CD4-positive, alpha-beta T cell treated with Interleukin-6 for 4 hours (primary cell): Measurements from ENCODE around the gene FAM32A.

Source experiments
- DNase-seq: peaks from one replicate; pipeline ENCODE4 v3.0.0-alpha.2; 2020; ENCODE audit warnings: mixed read lengths

The FAM32A gene

DNA sequence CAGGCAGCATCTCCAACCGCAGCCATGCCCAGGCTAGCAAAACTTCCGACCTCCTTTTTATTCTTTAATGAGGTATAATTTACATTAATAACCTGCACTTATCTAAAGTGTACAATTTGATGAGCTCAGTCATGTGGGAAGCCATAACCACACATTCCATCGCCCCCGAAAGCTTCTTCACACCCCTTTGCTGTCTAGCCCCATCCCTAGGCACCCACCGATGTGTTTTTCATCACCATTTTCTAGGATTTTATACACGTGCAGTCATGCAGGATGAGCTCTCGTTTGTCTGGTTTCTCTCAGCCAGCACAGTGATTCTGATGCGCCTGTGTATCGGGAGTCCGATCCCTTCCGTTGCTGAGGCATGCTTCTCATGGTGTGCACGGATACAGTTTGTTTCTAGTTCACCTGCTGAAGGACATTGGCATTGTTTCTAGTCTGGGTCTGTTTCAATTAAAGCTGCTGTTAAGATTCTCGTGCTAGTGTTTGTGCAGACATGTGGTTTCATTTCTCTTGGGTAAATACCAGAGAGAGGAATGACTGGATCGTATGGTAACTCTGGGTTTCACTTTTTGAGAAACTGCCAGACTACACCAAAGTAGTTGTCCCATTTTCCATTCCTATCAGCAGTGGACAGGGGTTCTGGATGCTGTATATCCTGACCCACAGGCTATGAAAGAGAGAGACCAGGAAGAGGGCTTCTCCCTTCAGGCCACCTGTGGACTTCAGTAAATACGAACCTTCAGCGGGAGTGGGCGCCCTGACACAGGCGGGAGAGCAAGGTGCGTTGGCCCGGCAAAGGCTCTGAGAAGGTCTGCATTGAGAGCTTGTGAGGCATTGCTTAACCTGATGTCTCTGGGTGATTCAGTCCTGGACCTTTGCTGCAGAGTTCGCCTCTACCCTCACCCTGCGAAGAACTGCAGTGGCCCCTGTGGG is 17.4 kb downstream of the FAM32A start:
- no peak for DNase-seq

DNA sequence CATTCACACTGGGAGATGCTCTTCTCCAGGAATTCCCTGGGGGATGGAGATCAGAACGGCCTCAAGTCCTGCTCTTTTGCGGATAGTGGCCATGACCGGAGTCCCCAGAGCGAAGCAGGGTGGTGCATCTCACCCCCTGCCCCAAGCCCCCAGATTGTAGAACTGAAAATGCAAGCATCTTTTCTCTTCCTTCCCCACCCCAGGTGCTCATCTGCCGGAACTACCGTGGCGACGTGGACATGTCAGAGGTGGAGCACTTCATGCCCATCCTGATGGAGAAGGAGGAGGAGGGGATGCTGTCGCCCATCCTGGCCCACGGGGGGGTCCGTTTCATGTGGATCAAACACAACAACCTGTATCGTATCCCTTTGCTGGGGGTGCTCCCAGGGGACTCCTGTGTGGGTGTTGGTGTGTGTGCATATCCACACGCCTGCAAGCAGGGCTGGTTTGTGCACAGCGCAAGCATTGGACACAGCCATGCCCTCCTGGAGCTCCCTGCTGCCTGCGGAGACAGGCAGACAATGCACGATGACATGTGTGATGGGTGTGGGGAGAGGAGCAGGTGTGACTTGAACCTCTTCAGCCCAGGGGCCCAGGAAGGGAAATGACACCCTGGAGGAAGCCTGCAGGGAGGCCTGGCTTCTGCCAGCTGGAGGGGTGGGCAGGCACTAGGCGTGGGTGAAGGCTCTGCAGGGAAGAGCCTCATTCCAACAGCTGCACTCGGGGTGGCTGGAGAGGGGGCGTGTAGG is 18.2 kb downstream of the FAM32A start:
- no peak for DNase-seq

DNA sequence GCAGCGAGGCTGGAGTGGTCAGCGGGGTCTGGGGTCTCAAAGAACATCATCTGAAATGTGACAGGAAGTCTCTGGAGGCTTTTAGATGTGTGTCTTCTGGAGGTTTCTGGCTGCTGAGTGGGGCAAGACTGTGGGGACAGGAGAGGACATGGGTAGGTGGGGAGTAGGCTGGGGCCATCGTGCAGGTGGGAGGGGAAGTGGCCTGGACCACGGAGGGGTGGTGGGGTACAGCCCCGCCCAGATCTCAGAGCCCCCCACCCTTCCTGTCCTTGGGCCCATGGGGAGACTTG is 18.7 kb downstream of the FAM32A start:
- DNase-seq = no peak

DNA sequence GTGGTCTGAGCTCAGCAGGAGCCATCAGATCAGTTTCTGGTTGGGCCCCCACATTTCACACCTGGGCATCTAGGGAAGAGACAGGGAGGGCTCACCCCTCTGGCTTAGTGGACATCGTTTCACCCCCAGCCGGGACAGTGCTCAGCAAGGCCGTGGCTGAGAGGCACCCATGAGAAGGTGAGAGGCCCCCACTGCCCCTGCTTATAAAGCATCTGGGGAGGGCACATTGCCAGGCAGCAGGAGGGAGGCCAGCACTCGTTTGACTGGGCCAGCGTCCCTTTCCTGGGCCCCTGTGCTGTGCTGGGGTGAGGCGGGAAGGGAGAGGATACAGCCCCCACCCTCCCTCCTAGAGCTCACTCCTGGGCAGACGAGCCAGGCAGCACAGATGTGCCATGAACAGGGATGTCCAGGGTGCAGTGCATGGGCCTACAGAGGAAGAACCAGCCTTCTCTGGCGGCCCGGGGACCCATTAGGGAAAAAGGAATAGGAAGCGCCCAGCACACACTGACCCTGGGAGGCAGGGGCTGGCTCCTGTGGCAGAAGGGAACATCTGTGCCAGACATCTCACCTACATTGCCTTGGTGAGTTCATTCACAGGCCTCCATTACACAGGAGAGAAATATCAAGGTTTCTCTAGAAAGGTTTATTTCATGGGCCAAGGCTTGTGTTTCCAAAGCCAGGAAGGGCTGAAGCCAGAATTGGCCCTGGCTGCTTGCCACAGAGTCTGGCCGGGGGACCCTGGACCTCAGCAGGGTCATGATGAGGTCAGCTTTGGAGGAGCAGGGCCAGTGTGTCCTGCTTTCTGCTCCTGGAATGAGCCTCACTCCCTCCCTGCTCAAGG is 20.2 kb downstream of the FAM32A start:
- no peak for DNase-seq

DNA sequence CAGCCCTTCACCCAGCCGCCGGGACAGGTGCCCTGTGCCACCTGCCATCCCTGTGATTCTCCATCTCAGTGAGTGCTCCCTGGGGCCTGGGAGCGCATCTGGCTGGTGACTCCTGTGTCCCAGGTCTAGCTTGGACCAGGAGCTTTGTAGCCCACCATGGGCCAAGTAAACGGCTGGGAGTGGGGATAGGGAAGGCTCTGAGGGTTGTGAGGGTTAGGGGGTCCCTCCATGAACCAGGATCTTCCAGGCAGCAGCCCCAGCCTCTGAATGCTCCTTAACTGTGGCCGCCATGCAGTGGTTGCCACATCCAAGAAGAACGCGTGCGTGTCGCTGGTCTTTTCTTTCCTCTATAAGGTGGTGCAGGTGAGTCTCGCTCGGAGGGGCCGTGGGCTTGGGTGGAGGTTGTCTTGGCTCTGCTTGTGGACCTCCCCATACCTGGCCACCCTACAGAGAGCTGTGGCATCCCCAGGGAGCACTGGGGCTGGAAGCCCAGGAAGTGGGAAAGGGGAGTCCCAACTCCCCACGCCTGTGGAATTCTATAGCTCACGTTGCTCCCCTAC is 20.9 kb downstream of the FAM32A start:
- no peak for DNase-seq

DNA sequence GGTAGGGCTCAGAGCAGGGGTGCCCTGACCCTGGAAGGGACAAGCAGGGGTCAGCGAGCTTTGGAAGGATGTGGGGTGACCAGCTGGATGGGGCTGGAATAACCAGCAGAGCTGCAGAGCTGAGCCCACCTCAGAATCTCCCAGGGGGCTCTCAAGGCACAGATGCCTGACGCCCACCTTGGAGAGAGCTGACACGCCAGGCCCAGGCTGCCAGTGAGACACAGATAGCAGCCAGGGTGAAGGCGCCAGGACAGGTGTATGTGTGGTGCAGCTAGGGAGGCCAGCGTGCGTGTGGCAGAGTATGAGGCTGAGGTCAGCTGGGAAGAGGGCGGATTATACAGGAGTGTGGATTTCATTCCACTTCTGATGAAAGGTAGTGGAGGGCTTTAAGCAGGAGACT is 21.4 kb downstream of the FAM32A start:
- DNase-seq = no peak

DNA sequence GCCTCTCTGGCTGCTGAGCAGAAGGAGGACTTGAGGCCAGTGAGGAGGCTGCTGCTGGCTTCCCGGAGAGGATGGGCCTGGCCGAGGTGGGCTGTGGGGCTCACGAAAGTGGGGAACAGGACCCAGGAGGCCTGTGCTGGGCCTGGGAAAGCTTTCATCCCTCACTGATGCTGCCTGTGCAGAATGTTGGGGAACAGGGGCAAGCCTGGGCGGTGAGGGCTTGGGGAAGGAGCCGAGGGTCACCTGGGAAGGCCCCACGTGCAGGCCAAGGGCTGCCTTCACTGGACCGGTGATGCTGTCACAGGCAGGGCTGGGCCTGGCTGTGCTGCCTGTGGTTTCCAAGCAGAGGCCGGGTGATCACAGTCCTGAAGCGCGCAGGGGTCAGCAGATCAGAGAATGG is 21.9 kb downstream of the FAM32A start:
- no peak for DNase-seq

DNA sequence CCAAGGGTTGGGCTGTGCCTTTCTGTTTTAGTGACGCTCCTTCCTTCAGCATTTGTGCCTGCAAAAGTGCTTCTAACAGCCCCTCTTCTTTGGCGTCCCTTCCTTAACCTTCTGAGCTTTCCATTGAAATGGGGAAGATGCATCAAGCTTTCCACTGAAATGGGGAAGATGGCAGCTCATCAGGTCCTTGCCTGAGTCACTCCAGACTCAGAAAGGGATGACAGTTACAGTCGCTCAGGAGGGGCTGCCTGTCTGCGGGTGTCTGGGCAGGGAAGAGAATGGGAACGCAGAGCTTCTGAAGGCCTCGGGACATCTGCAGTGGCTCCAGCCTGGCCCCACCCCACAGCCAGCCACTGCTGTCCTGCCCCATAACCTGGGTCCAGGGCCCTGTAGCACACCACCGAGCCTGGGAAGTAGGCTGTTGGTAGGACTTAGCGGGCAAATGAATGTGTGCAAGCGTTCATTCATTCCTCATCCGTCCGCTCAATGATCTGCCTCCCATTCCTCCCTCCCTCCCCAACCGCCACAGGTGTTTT is 22.3 kb downstream of the FAM32A start:
- DNase-seq = no peak

DNA sequence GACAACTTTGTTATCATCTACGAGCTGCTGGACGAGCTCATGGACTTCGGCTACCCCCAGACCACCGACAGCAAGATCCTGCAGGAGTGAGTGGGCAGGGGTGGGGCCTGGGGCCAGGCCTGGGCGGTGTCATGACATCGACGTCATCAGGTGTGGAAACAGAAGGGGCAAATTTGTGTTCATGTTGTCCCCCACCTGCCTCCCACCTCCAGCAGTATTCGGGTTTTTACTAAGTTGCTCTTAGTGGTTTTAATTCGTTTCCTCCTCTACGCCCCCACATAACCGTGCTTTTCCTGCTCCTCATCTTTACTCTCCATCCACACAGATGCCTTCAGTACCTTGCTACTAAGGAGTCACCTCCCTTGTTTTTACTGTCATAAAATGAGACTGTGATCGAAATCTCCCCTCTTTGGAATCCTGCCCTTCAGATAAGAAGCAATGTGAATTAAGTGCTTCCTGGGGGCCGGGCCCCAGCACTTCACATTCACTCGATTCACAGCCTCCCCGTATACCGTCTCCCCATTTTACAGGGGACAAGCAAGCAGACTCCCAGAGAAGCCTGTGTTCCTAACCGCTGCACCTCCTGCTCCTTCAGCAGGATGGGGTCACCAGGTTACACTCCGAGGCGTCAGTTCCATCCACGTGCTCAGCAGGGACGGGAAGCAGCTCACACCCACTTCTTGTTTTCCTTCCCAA is 23.0 kb downstream of the FAM32A start:
- DNase-seq = no peak

DNA sequence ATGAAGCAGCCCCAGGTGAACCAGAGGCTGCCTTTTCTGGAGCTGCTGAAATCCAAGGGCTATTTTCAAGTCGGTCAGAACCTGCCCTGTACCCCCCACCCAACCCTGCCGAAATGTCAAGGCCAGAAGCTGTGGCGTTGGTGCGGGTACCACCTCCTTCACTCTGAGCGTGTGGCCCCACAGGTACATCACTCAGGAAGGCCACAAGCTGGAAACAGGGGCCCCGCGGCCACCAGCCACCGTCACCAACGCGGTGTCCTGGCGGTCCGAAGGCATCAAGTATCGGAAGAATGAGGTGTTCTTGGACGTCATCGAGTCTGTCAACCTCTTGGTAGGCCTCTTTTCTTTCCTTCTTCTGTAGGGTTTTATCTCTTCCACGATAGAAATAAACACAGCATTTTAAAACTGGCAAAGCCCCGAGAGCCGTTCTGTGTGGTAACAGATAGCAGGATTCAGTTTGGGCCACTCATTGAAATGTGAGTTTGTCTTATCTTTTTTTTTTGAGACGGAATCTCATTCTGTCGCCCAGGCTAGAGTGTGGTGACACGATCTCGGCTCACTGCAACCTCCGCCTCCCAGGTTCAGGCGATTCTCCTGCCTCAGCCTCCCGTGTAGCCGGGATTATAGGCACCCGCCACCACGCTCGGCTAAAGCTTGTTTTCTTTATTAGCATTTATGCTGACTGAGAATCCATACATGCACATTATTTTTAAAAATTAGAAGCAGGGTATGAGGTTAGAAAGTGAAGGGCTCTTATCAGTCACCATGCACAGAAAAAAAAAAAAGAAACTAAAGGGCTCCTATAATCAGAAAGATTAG is 23.8 kb downstream of the FAM32A start:
- DNase-seq = no peak

DNA sequence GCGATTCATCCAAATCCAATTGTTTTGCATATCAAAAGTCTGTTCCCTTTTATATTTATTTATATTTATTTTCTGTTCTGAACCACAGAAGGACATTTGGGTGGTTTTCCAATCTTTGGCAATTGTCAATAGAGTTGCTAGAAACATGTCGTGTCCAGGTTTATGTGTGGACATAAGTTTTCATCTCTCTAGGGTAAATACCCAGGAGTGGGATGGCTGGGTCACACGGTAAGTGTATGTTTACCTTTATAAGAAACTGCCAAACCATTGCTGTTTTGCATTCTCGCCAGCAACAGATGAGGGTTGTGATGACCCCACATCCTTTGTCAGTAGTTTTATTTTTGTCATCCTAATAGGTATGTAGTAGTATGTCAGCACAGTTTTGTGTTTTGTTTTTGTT is 25.0 kb downstream of the FAM32A start:
- DNase-seq = no peak

DNA sequence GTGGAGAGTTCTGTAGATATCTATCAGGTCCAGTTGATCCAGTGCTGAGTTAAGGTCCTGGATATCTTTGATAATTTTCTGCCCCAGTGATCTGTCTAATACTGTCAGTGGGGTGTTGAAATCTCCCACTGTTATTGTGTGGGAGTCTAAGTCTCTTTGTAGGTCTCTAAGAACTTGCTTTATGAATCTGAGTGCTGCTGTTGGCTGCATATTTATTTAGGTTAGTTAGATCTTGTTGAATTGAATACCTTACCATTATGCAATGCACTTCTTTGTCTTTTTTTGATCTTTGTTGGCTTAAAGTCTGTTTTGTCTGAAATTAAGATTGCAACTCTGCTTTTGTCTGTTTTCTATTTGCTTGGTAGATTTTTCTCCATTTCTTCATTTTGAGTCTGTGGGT is 27.9 kb downstream of the FAM32A start:
- DNase-seq = no peak

DNA sequence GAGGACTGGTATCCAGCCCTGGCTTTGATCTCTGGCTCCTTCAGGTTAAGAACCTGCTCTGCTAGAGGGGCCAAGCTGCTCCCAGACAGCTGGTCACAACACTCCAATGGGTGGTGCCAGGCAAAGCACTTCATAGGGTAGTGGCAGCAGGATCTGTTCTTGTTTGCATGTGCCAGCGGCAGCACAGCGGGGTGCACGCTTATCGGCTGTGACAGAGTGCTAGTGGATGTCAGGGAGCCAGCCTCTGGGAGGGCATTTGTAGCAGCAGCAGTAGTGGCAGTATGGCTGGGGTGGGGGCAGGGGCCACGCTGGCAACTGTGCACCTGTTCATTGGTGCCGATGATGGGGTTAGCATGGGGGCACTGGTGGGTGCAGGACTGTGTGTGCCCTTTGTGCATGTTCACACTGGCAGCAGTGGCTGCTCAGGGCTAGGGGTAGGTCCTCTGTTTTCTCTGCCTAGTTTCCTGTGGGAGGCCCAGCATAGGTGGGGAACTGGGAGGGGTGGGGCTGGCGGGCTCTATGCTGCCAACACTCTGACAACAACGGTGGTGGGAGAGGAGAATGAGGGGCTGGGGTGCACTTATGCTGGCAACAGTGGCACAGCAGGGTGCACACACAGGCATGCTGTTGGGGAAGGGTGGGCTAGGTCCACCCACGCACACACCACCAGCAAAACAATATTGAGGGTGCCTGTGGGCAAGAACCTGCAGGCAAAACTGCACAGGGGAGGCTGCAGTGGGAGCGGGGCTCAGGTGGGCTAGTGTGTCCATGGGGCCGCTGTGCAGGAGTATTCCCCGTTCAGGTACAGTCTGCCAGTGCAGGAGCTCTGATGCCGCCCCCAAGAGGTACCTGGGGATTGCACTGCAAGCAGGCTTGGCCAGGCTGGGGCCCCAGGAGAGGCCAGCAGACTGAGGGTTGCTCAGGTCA is 31.8 kb downstream of the FAM32A start:
- DNase-seq = peak; percentile 61

DNA sequence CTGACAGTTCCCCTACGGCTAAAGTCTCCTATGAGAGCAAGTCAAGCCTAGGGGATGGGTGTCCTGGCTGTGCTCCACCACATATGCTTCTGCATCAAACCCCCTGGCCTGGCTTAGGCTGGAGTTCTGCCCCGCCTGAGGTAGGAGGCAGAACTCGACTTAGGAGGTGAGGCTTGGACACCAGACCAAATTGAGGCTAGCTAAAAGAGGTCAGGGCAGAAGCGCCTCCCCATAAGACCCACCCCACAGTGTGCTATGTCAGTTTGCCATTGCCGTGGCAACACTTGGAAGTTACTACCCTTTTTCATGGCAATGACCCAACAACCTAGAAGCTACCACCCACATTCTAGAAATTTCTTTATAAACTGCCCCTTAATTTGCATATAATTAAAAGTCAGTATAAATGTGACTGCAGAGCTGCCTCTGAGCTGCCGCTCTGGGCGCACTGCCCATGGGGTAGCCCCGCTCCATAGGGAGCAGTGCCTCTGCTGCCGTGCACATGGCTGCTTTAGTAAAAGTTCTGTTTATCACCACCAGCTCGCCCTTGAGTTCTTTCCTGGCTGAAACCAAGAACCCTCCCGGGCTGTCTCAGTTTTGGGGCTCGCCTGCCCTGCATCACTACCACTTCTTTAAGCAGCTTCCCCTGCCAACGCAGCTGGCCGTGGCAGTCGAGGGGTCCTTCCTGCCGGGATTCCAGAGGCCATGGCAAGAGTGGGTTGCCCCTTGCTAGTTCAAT is 32.7 kb downstream of the FAM32A start:
- DNase-seq = no peak

DNA sequence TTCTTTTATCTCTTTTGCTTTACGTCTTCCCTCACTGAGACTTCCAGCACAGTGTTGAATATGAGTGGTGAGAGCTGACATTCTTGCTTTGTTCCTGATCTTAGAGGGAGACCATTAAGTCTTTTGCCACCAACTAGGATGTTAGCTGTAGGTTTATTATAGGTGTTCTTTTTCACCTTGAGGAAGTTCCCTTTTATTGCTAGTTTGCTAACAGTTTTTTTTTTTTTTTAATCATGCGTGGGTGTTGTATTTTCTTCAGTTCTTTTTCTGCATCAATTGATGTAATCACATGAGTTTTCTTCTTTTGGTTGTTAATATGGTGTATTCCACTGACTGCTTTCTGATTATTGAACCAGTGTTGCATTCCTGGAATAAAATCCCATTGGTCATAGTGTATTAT is 33.6 kb downstream of the FAM32A start:
- DNase-seq = no peak

DNA sequence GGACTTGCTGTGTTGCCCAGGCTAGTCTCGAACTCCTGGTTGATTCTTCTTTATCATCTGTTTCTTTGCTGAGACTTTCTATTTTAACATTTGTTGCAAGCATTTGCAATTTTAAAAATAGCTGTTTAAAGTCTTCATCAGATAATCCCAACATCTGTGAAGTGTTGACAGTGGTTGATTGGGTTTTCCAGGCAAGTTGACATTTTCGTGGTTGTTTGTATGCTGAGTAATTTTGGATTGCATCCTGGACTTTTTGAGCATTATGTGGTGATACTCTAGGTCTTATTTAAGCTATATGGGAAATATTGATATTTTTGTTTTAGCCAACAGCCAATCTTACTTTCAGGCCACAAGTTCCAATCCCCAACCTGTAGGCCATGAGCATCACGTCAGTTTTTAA is 37.6 kb downstream of the FAM32A start:
- DNase-seq = no peak

DNA sequence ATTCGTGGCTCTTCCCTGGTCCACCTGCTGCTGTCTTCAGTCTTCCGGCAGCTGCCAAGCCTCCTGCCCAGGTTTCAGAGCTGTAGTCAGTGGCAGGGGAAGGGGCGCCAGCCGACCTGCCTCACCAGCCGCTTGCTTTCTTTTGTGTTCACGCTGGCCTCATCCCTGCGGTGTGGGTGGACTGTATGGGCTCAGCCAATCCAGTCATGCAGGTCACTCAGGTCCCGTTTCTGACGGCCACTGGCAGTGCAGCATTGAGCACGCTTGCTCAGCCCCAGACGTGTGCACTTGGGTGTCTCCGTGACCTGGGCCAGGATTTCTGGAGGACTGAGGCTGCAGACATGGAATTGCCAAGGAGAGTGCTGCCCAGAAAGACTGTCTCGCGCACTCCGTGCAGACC is 38.5 kb downstream of the FAM32A start:
- no peak for DNase-seq

DNA sequence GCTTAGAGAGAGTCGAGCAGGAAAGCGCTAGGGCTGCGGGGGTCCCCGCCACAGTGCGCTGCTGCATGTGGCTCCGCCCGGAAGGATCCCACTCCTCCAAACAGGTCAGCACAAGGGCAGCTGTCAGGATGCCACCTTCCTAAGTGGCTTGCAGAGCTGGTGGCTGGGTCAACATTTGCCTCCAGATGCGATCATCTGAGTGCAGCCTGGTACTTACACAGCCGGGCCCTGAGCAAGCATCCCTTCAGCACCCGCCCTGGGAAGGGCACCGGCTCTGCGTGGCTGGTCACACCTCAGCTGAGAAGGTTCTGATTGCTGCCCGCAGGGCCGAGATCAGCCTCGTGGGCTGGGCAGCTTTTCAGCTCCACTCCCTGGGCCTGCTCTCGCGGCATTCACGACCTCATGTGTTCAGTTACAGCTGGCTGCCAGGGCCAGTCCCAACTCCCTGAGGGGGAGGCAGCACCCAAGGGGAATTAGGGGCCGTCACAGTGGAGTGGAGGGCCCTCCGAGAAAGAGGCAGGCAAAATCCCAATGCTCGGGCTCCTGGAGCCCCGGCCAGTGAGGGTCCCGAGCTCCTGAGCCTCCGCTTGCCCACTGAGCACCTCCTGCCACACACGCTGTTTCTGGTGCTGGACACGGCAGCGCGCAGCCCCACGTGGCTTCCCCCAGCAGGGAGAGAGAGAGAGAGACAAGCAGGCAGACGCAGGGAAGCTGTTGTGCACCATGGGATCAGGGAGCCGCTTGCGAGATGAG is 39.3 kb downstream of the FAM32A start:
- no peak for DNase-seq
